ENCODE data around the gene RAPGEF1. TPM values are rescaled to one million over a fixed set of nuclear protein-coding genes. Genes with fewer than 3 reads are reported as not detected.

The RAPGEF1 gene
- total and polyA plus RNA-seq, 2 of the 13 experiments (the other 11 are each of a cell fraction or from before 2014, with no cell fraction given): 21.2 to 38.9 TPM

DNA sequence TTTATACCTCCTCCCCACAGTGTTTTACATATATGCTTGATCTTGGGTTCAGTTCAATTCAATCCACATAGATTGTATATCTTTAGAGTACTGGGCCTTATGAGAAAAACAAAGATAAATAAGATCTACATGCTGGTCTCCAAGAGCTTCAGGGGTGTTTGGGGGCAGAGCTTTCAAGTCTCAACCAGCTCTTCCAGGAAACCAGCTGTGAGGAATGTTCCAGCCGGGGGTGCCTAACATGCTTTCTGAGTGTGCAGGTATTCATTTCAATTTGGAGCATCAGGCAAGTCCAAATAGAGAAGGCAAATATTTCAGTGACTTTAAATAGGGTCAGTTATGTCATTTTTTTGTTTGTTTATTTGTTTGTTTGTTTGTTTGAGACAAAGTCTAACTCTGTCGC is 5.7 kb upstream of the RAPGEF1 start:
- Histone ChIP-seq H2AFZ (ENCODE audit: low read length) (no peak overlapping the region), H3K9me3 (ENCODE audit: low read length) (no peaks in the 10 kb centered on the region), H3K36me3 (replicated peaks in 1 of 2; ENCODE audit: control insufficient read depth in 1 of 2, insufficient read depth in 2 of 2, low read length in 2 of 2) (no peaks in the 10 kb centered on the region), H3K79me2 (ENCODE audit: insufficient read depth, low read length) (no peaks in the 10 kb centered on the region), H3K9ac (ENCODE audit: insufficient read depth, low read depth, low read length) (no peak overlapping the region), H3K4me3 (replicated peaks in 1 of 3; ENCODE audit: insufficient read depth in 1 of 3, low read depth in 2 of 3, low read length in 3 of 3) (no peak overlapping the region), H3K27me3 (ENCODE audit: control insufficient read depth in 1 of 2, insufficient read depth in 2 of 2, low read length in 2 of 2) (peaks cover 1 to 6% of the 10 kb centered on the region in 2 experiments; a peak in 1 of 5 replicates), H3K4me1 (ENCODE audit: insufficient read depth, low read length) (peaks cover 24% of the 10 kb centered on the region), H3K27ac (ENCODE audit: extremely low read length, insufficient read depth, low read length) (no peak overlapping the region), H3K4me2 (ENCODE audit: low read depth, low read length) (no peak overlapping the region), H4K20me1 (ENCODE audit: insufficient read depth, low read length) (no peaks in the 10 kb centered on the region)
- DNase-seq (ENCODE audit: low spot score) (no peak), ATAC-seq (no peak), FAIRE-seq (no peak)
- no peak for TF ChIP-seq DNMT1 (CRISPR knock-in tag; IDR thresholded peaks at IDR 0.05)
- no peak for TF ChIP-seq ZNF792 (CRISPR knock-in tag; IDR thresholded peaks at IDR 0.05)
- TF ChIP-seq ZNF547 (CRISPR knock-in tag; IDR thresholded peaks at IDR 0.05): no peak
- TF ChIP-seq, protein P1, sequence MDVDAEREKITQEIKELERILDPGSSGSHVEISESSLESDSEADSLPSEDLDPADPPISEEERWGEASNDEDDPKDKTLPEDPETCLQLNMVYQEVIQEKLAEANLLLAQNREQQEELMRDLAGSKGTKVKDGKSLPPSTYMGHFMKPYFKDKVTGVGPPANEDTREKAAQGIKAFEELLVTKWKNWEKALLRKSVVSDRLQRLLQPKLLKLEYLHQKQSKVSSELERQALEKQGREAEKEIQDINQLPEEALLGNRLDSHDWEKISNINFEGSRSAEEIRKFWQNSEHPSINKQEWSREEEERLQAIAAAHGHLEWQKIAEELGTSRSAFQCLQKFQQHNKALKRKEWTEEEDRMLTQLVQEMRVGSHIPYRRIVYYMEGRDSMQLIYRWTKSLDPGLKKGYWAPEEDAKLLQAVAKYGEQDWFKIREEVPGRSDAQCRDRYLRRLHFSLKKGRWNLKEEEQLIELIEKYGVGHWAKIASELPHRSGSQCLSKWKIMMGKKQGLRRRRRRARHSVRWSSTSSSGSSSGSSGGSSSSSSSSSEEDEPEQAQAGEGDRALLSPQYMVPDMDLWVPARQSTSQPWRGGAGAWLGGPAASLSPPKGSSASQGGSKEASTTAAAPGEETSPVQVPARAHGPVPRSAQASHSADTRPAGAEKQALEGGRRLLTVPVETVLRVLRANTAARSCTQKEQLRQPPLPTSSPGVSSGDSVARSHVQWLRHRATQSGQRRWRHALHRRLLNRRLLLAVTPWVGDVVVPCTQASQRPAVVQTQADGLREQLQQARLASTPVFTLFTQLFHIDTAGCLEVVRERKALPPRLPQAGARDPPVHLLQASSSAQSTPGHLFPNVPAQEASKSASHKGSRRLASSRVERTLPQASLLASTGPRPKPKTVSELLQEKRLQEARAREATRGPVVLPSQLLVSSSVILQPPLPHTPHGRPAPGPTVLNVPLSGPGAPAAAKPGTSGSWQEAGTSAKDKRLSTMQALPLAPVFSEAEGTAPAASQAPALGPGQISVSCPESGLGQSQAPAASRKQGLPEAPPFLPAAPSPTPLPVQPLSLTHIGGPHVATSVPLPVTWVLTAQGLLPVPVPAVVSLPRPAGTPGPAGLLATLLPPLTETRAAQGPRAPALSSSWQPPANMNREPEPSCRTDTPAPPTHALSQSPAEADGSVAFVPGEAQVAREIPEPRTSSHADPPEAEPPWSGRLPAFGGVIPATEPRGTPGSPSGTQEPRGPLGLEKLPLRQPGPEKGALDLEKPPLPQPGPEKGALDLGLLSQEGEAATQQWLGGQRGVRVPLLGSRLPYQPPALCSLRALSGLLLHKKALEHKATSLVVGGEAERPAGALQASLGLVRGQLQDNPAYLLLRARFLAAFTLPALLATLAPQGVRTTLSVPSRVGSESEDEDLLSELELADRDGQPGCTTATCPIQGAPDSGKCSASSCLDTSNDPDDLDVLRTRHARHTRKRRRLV (CRISPR knock-in tag; IDR thresholded peaks at IDR 0.05): no peak
- TF ChIP-seq FOXP1 (IDR thresholded peaks at IDR 0.05): no peak
- TF ChIP-seq FOXP1 (CRISPR knock-in tag; IDR thresholded peaks at IDR 0.05): no peak
- ChIA-PET POLR2A (no interaction called here), CTCF (ENCODE audit: low intra/inter-chr PET ratio, low total read pairs) (interaction anchor here (8.4 kb wide), 1 partner anchor 155 kb away, joined by 185 read pairs; no protein-coding TSS in a partner anchor)
- in situ Hi-C loops (cut with HindIII; ENCODE audit: extremely low pct_ligation_motif_present, low pct_unique_long_range_greater_than_20kb): loop anchor here (25.0 kb wide), 1 partner anchor 358 kb away; the partner anchor contains the start of gene PRRC2B
- intact Hi-C loops (cut with micrococcal nuclease; ENCODE audit: unreplicated experiment): no loop called here
- 8% methylated on average over 2 of the region's 2 CpGs for WGBS (ENCODE audit: low lambda C conversion rate)
- BruUV-seq (replicated peaks): no TSS peak
